MM.1S (cell line): ENCODE data around the gene SELENOW.

Experiments used
- DNase-seq: peaks from one replicate; pipeline ENCODE4 v3.0.0-alpha.2; 2015
- H2AFZ ChIP-seq: fragments of 300-600 bp; sonication (generic); 2 replicates; pipeline ENCODE4 v1.6.0; 2016; ENCODE audit warnings: antibody characterized with exemption, low read length
- H3F3A ChIP-seq: fragments of 300-600 bp; sonication (generic); 2 replicates; pipeline ENCODE4 v1.6.1; 2016; ENCODE audit warnings: mild to moderate bottlenecking, antibody characterized with exemption, low read length, moderate library complexity, mixed read lengths; ENCODE audit not compliant: insufficient read depth
- H3K27ac ChIP-seq: fragments of 300-600 bp; sonication (generic); 2 replicates; pipeline ENCODE4 v1.5.1; 2016; ENCODE audit warnings: mild to moderate bottlenecking, low read length
- H3K27me3 ChIP-seq: fragments of 300-600 bp; sonication (generic); replicated peaks from 2 replicates; pipeline ENCODE4 v1.6.0; 2016; ENCODE audit warnings: low read length; ENCODE audit not compliant: insufficient read depth
- H3K36me3 ChIP-seq: fragments of 300-600 bp; sonication (generic); replicated peaks from 2 replicates; pipeline ENCODE4 v1.6.1; 2016; ENCODE audit warnings: mild to moderate bottlenecking, low read length, mixed read lengths; ENCODE audit not compliant: insufficient read depth
- H3K4me1 ChIP-seq: fragments of 300-600 bp; sonication (generic); 2 replicates; pipeline ENCODE4 v1.6.1; 2016; ENCODE audit warnings: low read length, mixed read lengths
- H3K4me2 ChIP-seq: fragments of 300-600 bp; sonication (generic); 2 replicates; pipeline ENCODE4 v1.6.0; 2016; ENCODE audit warnings: low read depth, low read length
- H3K4me3 ChIP-seq: fragments of 300-600 bp; sonication (generic); 2 replicates; pipeline ENCODE4 v1.5.1; 2016; ENCODE audit warnings: low read length, mixed read lengths
- H3K79me2 ChIP-seq: fragments of 300-600 bp; sonication (generic); 2 replicates; pipeline ENCODE4 v1.6.1; 2016; ENCODE audit warnings: mixed run types, low read length, mixed read lengths
- H3K9ac ChIP-seq: fragments of 300-600 bp; sonication (generic); 2 replicates; pipeline ENCODE4 v1.6.1; 2016; ENCODE audit warnings: low read length, mixed read lengths
- H3K9me2 ChIP-seq: fragments of 300-600 bp; sonication (generic); replicated peaks from 2 replicates; pipeline ENCODE4 v1.6.1; 2016; ENCODE audit warnings: mild to moderate bottlenecking, low read length, mixed read lengths; ENCODE audit not compliant: insufficient read depth
- H3K9me3 ChIP-seq: fragments of 300-600 bp; sonication (generic); replicated peaks from 2 replicates; pipeline ENCODE4 v1.6.1; 2016; ENCODE audit warnings: mild to moderate bottlenecking, low read length, mixed read lengths; ENCODE audit not compliant: insufficient read depth
- H4K20me1 ChIP-seq: fragments of 300-600 bp; sonication (generic); 2 replicates; pipeline ENCODE4 v1.6.1; 2016; ENCODE audit warnings: mild to moderate bottlenecking, low read length, moderate library complexity, mixed read lengths; ENCODE audit not compliant: insufficient read depth
- EZH2 ChIP-seq: fragments of 300-600 bp; sonication (generic); optimal IDR thresholded peaks from 2 replicates; pipeline ENCODE3; 2017; ENCODE audit warnings: low read depth, mild to moderate bottlenecking, antibody characterized with exemption, low read length, mixed read lengths
- EZH2phosphoT487 ChIP-seq: fragments of 300-600 bp; sonication (generic); IDR thresholded peaks from 2 replicates; pipeline ENCODE4 v1.6.1; 2018; ENCODE audit warnings: antibody characterized with exemption, low read length
- TF ChIP-seq, protein P1 (sequence below): fragments of 300-600 bp; sonication (generic); IDR thresholded peaks from 2 replicates; pipeline ENCODE4 v1.5.1; 2016; ENCODE audit warnings: antibody characterized with exemption, low read length, mixed read lengths

Gene SELENOW

DNA sequence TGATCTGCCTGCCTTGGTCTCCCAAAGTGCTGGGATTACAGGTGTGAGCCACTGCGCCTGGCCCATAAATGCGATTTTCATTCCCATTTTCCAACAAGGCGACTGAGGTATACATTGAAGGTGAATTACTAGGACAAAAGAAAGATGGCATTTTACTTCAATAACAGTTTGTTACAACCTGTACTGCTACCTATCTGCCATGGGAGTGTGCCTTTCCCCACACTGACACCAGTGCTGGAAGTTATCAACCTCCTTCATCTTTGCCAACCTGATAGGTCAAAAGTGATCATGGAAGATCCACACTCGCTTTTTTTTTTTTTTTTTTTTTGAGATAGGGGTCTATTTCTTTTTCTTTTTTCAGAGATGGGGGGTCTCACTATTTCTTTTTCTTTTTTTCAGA is 54.2 kb downstream of the SELENOW start:
- H3K79me2 ChIP-seq = no peaks in the 10 kb centered on the region
- H3K36me3 ChIP-seq = no peaks in the 10 kb centered on the region
- no peak overlapping the region for H3K4me3 ChIP-seq
- H4K20me1 ChIP-seq = no peaks in the 10 kb centered on the region
- H3F3A ChIP-seq = no peaks in the 10 kb centered on the region
- no peak for DNase-seq
- no peaks in the 10 kb centered on the region for H3K9me2 ChIP-seq
- peaks cover 54% of the 10 kb centered on the region for H3K27me3 ChIP-seq
- no peak overlapping the region for H3K4me2 ChIP-seq
- no peak for TF ChIP-seq EZH2phosphoT487
- no peak for TF ChIP-seq EZH2
- TF ChIP-seq, protein P1, sequence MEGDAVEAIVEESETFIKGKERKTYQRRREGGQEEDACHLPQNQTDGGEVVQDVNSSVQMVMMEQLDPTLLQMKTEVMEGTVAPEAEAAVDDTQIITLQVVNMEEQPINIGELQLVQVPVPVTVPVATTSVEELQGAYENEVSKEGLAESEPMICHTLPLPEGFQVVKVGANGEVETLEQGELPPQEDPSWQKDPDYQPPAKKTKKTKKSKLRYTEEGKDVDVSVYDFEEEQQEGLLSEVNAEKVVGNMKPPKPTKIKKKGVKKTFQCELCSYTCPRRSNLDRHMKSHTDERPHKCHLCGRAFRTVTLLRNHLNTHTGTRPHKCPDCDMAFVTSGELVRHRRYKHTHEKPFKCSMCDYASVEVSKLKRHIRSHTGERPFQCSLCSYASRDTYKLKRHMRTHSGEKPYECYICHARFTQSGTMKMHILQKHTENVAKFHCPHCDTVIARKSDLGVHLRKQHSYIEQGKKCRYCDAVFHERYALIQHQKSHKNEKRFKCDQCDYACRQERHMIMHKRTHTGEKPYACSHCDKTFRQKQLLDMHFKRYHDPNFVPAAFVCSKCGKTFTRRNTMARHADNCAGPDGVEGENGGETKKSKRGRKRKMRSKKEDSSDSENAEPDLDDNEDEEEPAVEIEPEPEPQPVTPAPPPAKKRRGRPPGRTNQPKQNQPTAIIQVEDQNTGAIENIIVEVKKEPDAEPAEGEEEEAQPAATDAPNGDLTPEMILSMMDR = no peak
- H3K27ac ChIP-seq = no peak overlapping the region
- no peaks in the 10 kb centered on the region for H3K4me1 ChIP-seq
- H3K9ac ChIP-seq = no peak overlapping the region
- no peaks in the 10 kb centered on the region for H3K9me3 ChIP-seq
- H2AFZ ChIP-seq = no peak overlapping the region
